GM19395 (cell line): ENCODE measurements around the gene GCN1.
A peak's percentile ranks its signal among the peaks of the same experiment; 100 is the strongest.
"Not testable (repeated sequence)": the region's sequence is repeated elsewhere in the genome, so short reads cannot be mapped to it uniquely, and the experiment has no call there.

Experiments
- ATAC-seq: cut with Tn5 transposase; IDR thresholded peaks from one replicate; pipeline ENCODE4 v1.9.1; 2021; ENCODE audit warnings: mild to moderate bottlenecking, moderate library complexity; ENCODE audit not compliant: unreplicated experiment

Gene GCN1

GRCh38 chr12:120215766-120216735, 21.5 kb upstream of the GCN1 start:
- ATAC-seq, result no peak

- no peak for ATAC-seq
Observed at GRCh38 chr12:120215357-120215735, 20.8 kb upstream of the GCN1 start.

DNA sequence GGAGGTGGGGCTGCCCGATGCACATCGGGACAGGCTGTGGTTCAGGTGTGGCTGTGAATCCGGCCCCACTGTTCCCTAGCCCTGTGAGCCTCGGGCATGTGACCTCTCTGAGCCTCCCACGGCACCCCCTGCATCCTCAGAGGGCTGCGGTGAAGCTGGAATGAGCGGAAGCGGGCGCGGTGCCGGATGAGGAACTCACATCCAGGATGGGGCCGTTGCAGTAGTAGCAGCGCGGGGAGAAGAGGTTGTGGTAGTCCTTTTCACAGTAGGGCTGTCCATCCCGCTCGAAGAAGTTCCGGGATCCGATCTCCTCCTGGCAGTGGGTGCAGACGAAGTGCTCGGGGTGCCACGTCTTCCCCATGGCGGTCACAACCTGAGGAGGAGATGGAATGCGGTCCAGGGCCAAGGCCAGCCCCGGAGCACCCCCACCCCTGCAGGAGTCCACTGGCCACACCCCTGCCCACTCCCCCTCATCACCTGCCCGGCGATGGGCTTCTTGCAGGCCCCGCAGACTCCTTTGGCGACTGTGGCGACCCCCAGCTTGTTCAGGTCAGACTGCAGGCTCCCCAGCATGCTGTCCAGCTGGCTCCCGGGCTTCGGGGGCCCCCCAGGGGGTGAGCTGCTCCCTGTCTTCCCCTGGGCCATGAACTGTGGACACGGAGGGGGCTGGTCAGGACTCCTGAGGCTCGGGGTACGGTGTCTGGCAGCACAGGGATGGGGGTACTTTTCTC, 20.3 kb upstream of the GCN1 start:
- ATAC-seq, result no peak

DNA sequence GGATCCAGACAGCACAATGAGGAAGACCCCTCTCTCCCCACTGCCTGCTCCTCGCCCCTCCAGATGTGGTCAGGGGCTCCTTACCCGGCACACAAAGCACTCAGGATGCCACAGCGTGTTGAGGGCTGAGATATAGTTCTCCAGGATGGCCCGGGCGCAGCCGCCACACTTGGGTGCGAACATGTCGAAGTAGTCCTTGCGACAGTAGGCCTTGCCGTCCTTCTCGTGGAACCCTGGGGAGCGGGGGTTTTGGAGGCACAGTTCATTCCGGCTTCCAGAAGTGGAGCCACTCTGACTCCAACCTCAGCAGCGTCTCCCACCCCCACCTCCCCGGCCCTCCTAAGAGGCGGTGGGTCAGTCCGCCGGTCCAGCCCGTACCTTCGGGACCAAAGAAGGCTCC, 19.2 kb upstream of the GCN1 start:
- ATAC-seq, result no peak

DNA sequence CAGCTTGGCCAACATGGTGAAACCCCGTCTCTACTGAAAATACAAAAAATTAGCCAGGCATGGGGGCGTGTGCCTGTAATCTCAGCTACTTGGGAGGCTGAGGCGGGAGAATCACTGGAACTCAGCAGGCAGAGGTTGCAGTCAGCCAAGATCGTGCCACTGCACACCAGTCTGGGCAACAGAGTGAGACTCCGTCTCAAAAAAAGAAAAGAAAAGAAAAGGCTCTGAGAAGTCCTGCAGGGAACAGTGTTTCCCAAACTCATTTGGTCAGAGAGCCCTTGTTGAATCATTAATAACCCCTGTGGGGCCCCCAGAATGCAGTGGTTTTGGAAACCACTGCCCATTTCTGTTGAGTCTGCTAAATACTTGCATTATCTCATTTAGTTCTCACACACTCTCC, 18.7 kb upstream of the GCN1 start:
- ATAC-seq, result not testable (repeated sequence)

GRCh38 chr12:120212301-120212700, 17.8 kb upstream of the GCN1 start:
- no peak for ATAC-seq

DNA sequence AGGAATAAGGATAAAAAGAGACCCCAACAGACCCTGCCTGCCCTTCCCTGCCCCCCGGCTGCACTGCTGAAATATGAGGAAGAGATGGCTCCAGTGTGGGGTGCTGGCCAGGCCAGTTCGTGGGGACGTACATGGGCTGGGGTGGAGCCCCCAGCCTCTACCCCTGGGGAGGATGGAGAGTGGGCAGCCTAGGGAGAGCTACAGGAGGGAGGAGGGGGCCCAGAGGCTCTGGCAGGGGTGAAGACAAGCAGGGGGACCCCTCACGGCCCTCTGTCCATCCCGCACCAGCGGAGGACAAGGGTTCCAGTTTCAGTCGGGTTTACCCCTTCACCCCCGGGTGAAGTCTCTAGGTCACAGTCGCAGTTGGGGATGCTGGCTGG, 17.4 kb upstream of the GCN1 start:
- no peak for ATAC-seq

- ATAC-seq, result no peak
Observed at GRCh38 chr12:120211243-120211903, 16.9 kb upstream of the GCN1 start.

GRCh38 chr12:120209851-120210250, 15.3 kb upstream of the GCN1 start:
- ATAC-seq, result no peak

- no peak for ATAC-seq
Observed at GRCh38 chr12:120207227-120207626, 12.7 kb upstream of the GCN1 start.

DNA sequence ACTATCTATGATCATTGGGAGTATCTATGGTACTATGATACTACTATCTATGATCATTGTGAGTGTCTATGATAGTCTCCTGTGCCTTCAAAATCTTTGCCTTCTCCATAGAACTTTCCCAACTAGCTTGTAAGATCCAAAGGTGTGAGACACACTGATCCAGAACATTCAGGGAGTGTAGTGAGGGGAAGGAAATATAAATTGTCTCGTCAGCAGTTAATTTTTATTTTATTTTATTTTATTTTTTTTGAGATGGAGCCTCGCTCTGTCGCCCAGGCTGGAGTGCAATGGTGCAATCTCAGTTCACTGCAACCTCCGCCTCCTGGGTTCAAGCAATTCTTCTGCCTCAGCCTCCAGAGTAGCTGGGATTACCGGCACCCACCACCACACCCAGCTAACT, 12.3 kb upstream of the GCN1 start:
- ATAC-seq, result not testable (repeated sequence)

GRCh38 chr12:120206228-120206627, 11.7 kb upstream of the GCN1 start:
- no peak for ATAC-seq

DNA sequence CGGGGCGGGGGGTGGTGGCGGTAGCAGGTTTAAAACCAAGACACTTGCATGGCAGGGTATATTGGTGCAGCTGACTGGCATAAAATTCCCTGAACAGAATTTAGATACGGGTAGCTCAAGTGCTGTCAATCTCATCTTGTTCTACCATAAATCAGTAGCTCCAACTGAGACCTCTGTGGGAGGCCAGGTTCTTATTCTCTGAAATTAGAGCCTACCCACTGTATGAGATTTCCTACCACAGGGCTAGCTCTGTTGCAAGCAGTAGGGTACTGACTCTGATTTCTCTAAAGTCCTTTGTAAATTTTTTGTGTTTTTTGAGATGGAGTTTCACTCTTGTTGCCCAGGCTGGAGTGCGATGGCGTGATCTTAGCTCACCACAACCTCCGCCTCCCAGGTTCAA, 9.7 kb upstream of the GCN1 start:
- ATAC-seq, result no peak

GRCh38 chr12:120200364-120200800, 5.9 kb upstream of the GCN1 start:
- no peak for ATAC-seq

DNA sequence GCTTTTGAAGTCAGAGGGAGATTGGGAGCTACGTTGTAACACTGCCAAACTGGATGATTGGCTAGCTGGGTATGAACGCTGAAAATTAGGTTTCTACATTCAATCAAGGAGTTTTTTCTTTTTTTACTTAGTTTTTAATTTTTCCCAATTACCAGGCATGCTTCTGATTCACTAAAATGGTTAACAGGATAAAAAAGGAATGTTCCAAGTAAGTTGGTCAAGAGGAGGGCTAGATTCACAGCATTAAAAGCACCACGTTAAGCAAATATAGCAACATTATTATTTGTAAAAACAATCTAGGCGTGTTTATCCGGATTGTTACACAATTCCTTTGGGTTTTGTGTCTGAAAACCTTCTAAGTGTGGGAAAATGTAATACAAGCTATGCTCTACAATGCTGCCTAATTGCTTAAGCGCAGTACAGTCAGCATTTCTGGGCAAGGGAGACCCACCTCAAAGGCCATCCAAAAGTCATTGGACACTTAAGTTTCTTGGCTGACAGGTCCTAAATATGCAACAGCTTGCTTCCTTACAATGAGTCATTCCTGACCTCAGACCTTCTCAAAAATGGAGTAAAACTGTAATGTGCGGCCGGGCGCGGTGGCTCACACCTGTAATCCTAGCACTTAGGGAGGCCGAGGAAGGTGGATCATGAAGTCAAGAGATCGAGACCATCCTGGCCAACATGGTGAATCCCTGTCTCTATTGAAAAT, 5.2 kb upstream of the GCN1 start:
- ATAC-seq, result no peak

GRCh38 chr12:120199025-120199424, 4.5 kb upstream of the GCN1 start:
- ATAC-seq, result no peak

GRCh38 chr12:120197542-120197887, 3.0 kb upstream of the GCN1 start:
- ATAC-seq, result no peak

- not testable (repeated sequence) for ATAC-seq
Observed at GRCh38 chr12:120196817-120197541, 2.5 kb upstream of the GCN1 start.

DNA sequence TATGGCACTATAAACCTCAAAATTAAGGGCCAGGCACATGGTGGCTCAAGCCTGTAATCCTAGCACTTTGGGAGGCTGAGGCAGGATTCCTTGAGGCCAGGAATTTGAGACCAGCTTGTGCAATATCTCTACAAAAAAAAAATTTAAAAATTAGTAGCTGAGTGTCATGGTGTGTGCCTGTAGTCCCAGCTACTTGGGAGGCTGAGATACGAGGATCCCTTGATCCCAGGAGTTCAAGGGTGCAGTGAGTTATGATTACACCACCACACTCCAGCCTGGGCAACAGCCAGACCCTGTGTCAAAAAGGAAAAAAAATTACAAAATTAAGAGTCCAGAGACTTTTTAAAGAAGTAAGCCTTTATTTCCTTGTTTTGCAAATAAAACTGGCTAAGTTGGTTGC, 1.8 kb upstream of the GCN1 start:
- no peak for ATAC-seq

DNA sequence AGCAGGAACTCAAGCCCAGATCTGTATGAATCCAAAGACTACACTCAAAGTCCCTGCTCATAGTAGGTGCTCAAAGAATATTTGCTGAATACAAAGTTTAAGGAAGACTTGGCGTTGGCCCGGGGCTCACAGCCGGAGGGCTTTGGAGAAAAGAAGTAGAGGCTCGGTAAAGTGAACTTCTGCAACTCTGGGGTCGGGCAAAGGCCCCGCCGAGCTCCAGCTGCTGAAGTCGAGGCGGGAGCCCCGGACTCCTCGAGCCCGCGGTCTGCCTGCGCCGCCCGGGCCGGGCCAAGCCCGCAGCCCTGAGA, 335 bp downstream of the GCN1 start:
- peak; percentile 22 for ATAC-seq

DNA sequence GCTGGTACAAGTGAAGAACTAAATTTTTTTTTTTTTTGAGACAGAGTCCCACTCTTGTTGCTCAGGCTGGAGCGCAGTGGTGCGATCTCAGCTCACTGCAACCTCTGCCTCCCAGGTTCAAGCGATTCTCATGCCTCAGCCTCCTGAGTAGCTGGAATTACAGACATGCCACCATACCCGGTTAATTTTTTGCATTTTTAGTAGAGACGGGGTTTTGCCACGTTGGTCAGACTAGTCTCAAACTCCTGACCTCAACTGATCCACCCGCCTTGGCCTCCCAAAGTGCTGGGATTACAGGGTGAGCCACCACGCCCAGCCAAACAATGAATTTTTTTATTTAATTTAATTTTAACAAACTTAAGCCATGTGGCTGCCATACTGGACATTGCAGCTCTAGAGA, 1.2 kb downstream of the GCN1 start:
- ATAC-seq, result not testable (repeated sequence)
